H1 (cell line): ENCODE data around the gene RAB3C. TPM values are rescaled to one million over a fixed set of nuclear protein-coding genes. Genes with fewer than 3 reads are reported as not detected.

Experiments
- CTCF ChIA-PET: fragments of 300-600 bp; sonication (Branson Sonifier 250); formaldehyde crosslinking; loops from one replicate; lab custom pipeline; 2021; ENCODE audit not compliant: partially characterized antibody; lab: Charles Lee
- POLR2A ChIA-PET: fragments of 300-600 bp; sonication (Branson Sonifier 250); formaldehyde crosslinking; loops from one replicate; lab custom pipeline; 2021; ENCODE audit warnings: inconsistent platforms; ENCODE audit not compliant: partially characterized antibody; lab: Charles Lee
- DNase-seq, 2 experiments: peaks; one replicate each; pipeline versions ENCODE4 v3.0.0 to v3.0.0-alpha.2; 2010 to 2022; ENCODE audit warnings: low spot score in 2 of 2, low read depth in 1 of 2, mixed read lengths in 1 of 2
- FAIRE-seq: peaks from 2 replicates; lab custom pipeline; 2011; peaks lifted over from hg19 to GRCh38; lab: Jason Lieb, UNC
- H2AFZ ChIP-seq: 2 replicates; pipeline ENCODE4 v1.8.1; 2012; ENCODE audit warnings: low read length, inconsistent platforms
- H2AK5ac ChIP-seq: 2 replicates; pipeline ENCODE4 v1.6.1; 2013; ENCODE audit warnings: low read depth, low read length
- H2BK120ac ChIP-seq: replicated peaks from 2 replicates; pipeline ENCODE3; 2013; ENCODE audit warnings: low read depth, low read length, inconsistent platforms
- H2BK12ac ChIP-seq: 2 replicates; pipeline ENCODE4 v1.6.1; 2013; ENCODE audit warnings: low read depth, low read length
- H2BK15ac ChIP-seq: 2 replicates; pipeline ENCODE4 v1.6.1; 2013; ENCODE audit warnings: low read length
- H2BK20ac ChIP-seq: 2 replicates; pipeline ENCODE4 v1.6.1; 2013; ENCODE audit warnings: low read length
- H2BK5ac ChIP-seq: 2 replicates; pipeline ENCODE4 v1.6.1; 2013; ENCODE audit warnings: low read depth, low read length
- H3K14ac ChIP-seq: 2 replicates; pipeline ENCODE4 v1.6.1; 2013; ENCODE audit warnings: inconsistent platforms; ENCODE audit not compliant: insufficient read length
- H3K18ac ChIP-seq: 2 replicates; pipeline ENCODE4 v1.6.1; 2013; ENCODE audit warnings: low read length; ENCODE audit errors: extremely low read depth
- H3K23ac ChIP-seq: 2 replicates; pipeline ENCODE4 v1.6.1; 2013; ENCODE audit warnings: inconsistent platforms; ENCODE audit not compliant: insufficient read length
- H3K23me2 ChIP-seq: 2 replicates; pipeline ENCODE4 v1.6.1; 2013; ENCODE audit warnings: low read depth, low read length
- H3K27ac ChIP-seq: 2 replicates; pipeline ENCODE4 v1.6.1; 2011; ENCODE audit warnings: low read depth, low read length, inconsistent platforms
- H3K27me3 ChIP-seq, 4 experiments: replicated peaks in 1 of 4; 1 replicate in 1 of 4; 2 replicates in 3 of 4; pipeline versions ENCODE4 v1.6.1 to v1.8.1; 2011 to 2013; ENCODE audit warnings: low read length in 3 of 4, mild to moderate bottlenecking in 3 of 4, inconsistent platforms in 2 of 4, mixed read lengths in 2 of 4, moderate library complexity in 1 of 4; ENCODE audit not compliant: control insufficient read depth in 3 of 4, insufficient read depth in 3 of 4; ENCODE audit errors: extremely low read depth in 1 of 4
- H3K36me3 ChIP-seq, 4 experiments: 2 replicates each; pipeline versions ENCODE4 v1.6.1 to v1.8.1; 2011 to 2013; ENCODE audit warnings: mild to moderate bottlenecking in 4 of 4, low read length in 3 of 4, moderate library complexity in 2 of 4, control low read depth in 1 of 4, inconsistent platforms in 1 of 4; ENCODE audit not compliant: insufficient read depth in 4 of 4, control insufficient read depth in 2 of 4
- H3K4ac ChIP-seq: replicated peaks from 2 replicates; pipeline ENCODE3; 2013; ENCODE audit warnings: low read length, low read depth, mixed read lengths, inconsistent platforms; ENCODE audit not compliant: insufficient read length
- H3K4me1 ChIP-seq, 4 experiments: replicated peaks in 1 of 4; 1 replicate in 1 of 4; 2 replicates in 3 of 4; pipeline versions ENCODE4 v1.6.1 to v1.8.1; 2011 to 2013; ENCODE audit warnings: low read length in 3 of 4, inconsistent platforms in 2 of 4, mixed read lengths in 1 of 4; ENCODE audit not compliant: insufficient read depth in 4 of 4, control insufficient read depth in 3 of 4
- H3K4me2 ChIP-seq, 2 experiments: 2 replicates each; pipeline versions ENCODE4 v1.6.1 to v1.8.1; 2011 to 2013; ENCODE audit warnings: low read depth in 2 of 2, low read length in 2 of 2, control low read depth in 1 of 2, inconsistent platforms in 1 of 2, mild to moderate bottlenecking in 1 of 2; ENCODE audit not compliant: insufficient read depth in 1 of 2
- H3K4me3 ChIP-seq, 4 experiments: fragments of 200-600, 300-600 bp in 1 of 4; sonication (generic), shearing (Covaris generic), sonication (Bioruptor Twin) in 1 of 4; 2 replicates each; pipeline versions ENCODE4 v1.5.1 to v1.8.1; 2011 to 2016; ENCODE audit warnings: low read length in 4 of 4, low read depth in 3 of 4, control low read depth in 2 of 4, inconsistent platforms in 2 of 4, mild to moderate bottlenecking in 2 of 4, mixed read lengths in 1 of 4, moderate library complexity in 1 of 4; ENCODE audit not compliant: insufficient read depth in 2 of 4; ENCODE audit errors: extremely low read depth in 1 of 4
- H3K56ac ChIP-seq: replicated peaks from 2 replicates; pipeline ENCODE3; 2013; ENCODE audit warnings: low read depth, mild to moderate bottlenecking, mixed read lengths, low read length, inconsistent platforms; ENCODE audit not compliant: insufficient read length
- H3K79me1 ChIP-seq: 2 replicates; pipeline ENCODE4 v1.6.1; 2013; ENCODE audit warnings: low read depth, low read length, control low read depth
- H3K79me2 ChIP-seq, 2 experiments: 2 replicates each; pipeline versions ENCODE4 v1.6.1 to v1.8.1; 2012 to 2013; ENCODE audit warnings: low read length in 2 of 2, mild to moderate bottlenecking in 2 of 2, inconsistent platforms in 1 of 2; ENCODE audit not compliant: insufficient read depth in 2 of 2, control insufficient read depth in 1 of 2
- H3K9ac ChIP-seq, 4 experiments: replicated peaks in 1 of 4; 1 replicate in 1 of 4; 2 replicates in 3 of 4; pipeline versions ENCODE4 v1.6.1 to v1.8.1; 2011 to 2013; ENCODE audit warnings: low read depth in 3 of 4, low read length in 3 of 4, control low read depth in 2 of 4, mild to moderate bottlenecking in 2 of 4, moderate library complexity in 2 of 4, inconsistent platforms in 1 of 4; ENCODE audit errors: extremely low read depth in 1 of 4
- H3K9me3 ChIP-seq, 2 experiments: 2 replicates each; pipeline versions ENCODE4 v1.6.1 to v1.8.1; 2012 to 2013; ENCODE audit warnings: mild to moderate bottlenecking in 2 of 2, moderate library complexity in 2 of 2, control low read depth in 1 of 2, inconsistent platforms in 1 of 2, low read depth in 1 of 2, low read length in 1 of 2, mixed read lengths in 1 of 2; ENCODE audit not compliant: insufficient read depth in 2 of 2
- H4K20me1 ChIP-seq, 2 experiments: replicated peaks in 1 of 2; 2 replicates each; pipeline versions ENCODE3 to v1.8.1; 2011 to 2013; ENCODE audit warnings: inconsistent platforms in 2 of 2, low read length in 2 of 2, mild to moderate bottlenecking in 1 of 2; ENCODE audit not compliant: insufficient read depth in 2 of 2, control insufficient read depth in 1 of 2
- H4K5ac ChIP-seq: 2 replicates; pipeline ENCODE4 v1.6.1; 2013; ENCODE audit warnings: low read length, low read depth, mixed read lengths, inconsistent platforms; ENCODE audit not compliant: insufficient read length
- H4K8ac ChIP-seq: 2 replicates; pipeline ENCODE4 v1.8.0; 2013; ENCODE audit warnings: mild to moderate bottlenecking, moderate library complexity, low read length, inconsistent platforms; ENCODE audit not compliant: insufficient read depth; ENCODE audit errors: extremely low read depth
- H4K91ac ChIP-seq: replicated peaks from 2 replicates; pipeline ENCODE3; 2013; ENCODE audit warnings: low read length, mixed read lengths, inconsistent platforms; ENCODE audit not compliant: insufficient read length
- RBBP5 ChIP-seq: IDR thresholded peaks from 2 replicates; pipeline ENCODE4 v1.7.1; 2012; ENCODE audit warnings: low read depth, mild to moderate bottlenecking, inconsistent platforms, low read length, moderate library complexity, borderline replicate concordance
- WGBS, 2 experiments: shearing (Covaris generic) in 1 of 2; methylation state at CpG; one replicate each; pipeline versions ENCODE4 v1.1.6 to v1.1.7; 2013 to 2015; ENCODE audit warnings: low lambda C conversion rate in 2 of 2, mixed read lengths in 2 of 2, inconsistent platforms in 1 of 2, low coverage in 1 of 2, missing lambda C conversion rate in 1 of 2; ENCODE audit not compliant: insufficient replicate concordance in 2 of 2, insufficient coverage in 1 of 2, insufficient read length in 1 of 2; ENCODE audit errors: extremely low coverage in 1 of 2, missing lambda C conversion rate in 1 of 2; 5-methylcytosine and 5-hydroxymethylcytosine counted together
- polyA plus RNA-seq, 7 experiments: library from polyadenylated mRNA; depleted of rRNA in 3 of 7; stranded (reverse) in 5 of 7; unstranded in 2 of 7; fragments of >200 nt in 5 of 7; fragments of 200-250 nt in 2 of 7; gene quantifications; 1 replicate in 5 of 7; 2 replicates in 1 of 7; 4 replicates in 1 of 7; pipeline versions ENCODE4 v1.2.1 to v1.2.3, GENCODE V29; 2011 to 2013; ENCODE audit warnings: missing spikeins in 2 of 7, mixed read lengths in 2 of 7
- total RNA-seq: library from RNA; stranded (reverse); fragmentation: NEBNext Ultra II Directional; extraction: Animal tissue kit (Norgen Biotek cat#: 25700); gene quantifications from 2 replicates; pipeline ENCODE4 v1.2.1, GENCODE V29; 2021

RAB3C gene
- total and polyA plus RNA-seq, 2 of the 8 experiments (the other 6 are each of a cell fraction or from before 2014, with no cell fraction given) = 14.7 to 18.3 TPM

- Histone ChIP-seq H3K4me2 (no peak overlapping the region), H4K20me1 (no peaks in the 10 kb centered on the region), H3K56ac (no peak overlapping the region), H3K79me2 (no peaks in the 10 kb centered on the region), H4K8ac (no peak overlapping the region), H3K4ac (no peak overlapping the region), H3K9me3 (peaks cover 0 to 9% of the 10 kb centered on the region in 2 experiments; a peak in 1 of 4 replicates), H3K23me2 (no peaks in the 10 kb centered on the region), H3K36me3 (no peaks in the 10 kb centered on the region), H3K4me3 (no peak overlapping the region), H3K27ac (no peak overlapping the region), H2BK15ac (no peak overlapping the region), H4K5ac (no peak overlapping the region), H2AK5ac (no peak overlapping the region), H2BK5ac (no peak overlapping the region), H3K18ac (no peak overlapping the region), H2BK20ac (no peak overlapping the region), H2BK12ac (no peak overlapping the region), H3K23ac (no peak overlapping the region), H3K27me3 (no peaks in the 10 kb centered on the region), H3K79me1 (no peaks in the 10 kb centered on the region), H4K91ac (no peak overlapping the region), H3K9ac (no peak overlapping the region), H2AFZ (no peak overlapping the region), H3K14ac (no peak overlapping the region), H2BK120ac (no peak overlapping the region), H3K4me1 (peaks cover 0 to 2% (median 0%) of the 10 kb centered on the region in 4 experiments; a peak in 2 of 7 replicates)
- ChIA-PET POLR2A (no interaction called here), CTCF (no interaction called here)
- no peak for TF ChIP-seq RBBP5
- FAIRE-seq = no peak
- 94% methylated on average over 5 of the region's 5 CpGs; no CpG with 5 or more reads in 1 of the 2 experiments for WGBS, 2 experiments
- DNase-seq = no peak
Measured at GRCh38 chr5:58711965-58712364, 129.1 kb downstream of the RAB3C start.
